H54 (cell line): Measurements from ENCODE around the gene CDCA4.

Experiments
- DNase-seq: peaks from one replicate; pipeline ENCODE4 v3.0.0; 2011; ENCODE audit warnings: low spot score, mixed read lengths; ENCODE audit not compliant: insufficient read length
- FAIRE-seq: peaks from 3 replicates; lab custom pipeline; 2011; peaks lifted over from hg19 to GRCh38; lab: Jason Lieb, UNC
- POLR2A ChIP-seq: IDR thresholded peaks from 2 replicates; pipeline ENCODE4 v1.6.1; 2011; ENCODE audit warnings: low read depth, mild to moderate bottlenecking, low read length

CDCA4 gene

DNA sequence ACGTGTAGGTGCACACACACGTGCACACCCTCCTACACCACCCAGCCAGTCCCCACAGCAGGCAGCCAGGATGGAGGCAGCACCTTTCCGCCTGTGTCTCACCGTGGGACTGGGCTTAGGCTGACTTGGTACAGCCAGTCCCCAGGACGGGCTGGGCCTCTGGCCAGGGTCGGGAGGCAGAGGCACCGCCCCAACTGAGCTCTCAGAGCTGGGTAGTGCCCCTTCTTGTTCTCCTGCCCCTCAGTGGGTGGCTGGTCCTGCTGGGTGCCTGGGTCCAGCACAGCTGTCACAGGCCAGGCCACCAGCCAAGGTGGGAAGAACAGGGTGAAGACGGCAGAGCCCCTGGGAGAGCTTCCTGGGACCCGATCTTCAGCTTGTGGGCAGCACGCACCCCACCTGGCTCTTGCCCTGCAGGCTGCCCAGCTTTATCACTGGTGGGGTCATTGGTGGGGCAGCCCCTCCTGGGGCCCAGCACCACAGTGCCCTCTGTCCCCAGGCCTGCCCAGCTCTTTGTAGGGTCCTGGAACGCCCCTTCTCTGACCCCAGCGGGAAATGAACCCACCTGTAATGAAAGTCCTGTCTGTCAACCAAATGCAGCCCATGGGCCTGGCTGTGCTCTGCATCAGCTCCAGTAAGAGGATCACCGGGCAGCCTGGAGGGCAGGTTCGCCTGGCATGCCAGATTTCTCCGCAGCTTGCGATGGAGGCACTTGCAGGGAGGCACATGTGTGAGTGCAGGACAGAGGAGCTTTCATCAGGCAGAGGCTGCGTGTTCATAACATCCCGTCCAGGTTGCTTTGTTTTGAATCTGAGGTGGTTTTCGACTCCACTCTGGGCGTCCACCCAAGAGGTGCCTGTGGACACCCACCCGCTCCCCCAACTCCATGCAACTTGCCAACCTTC lies 14.7 kb downstream of the CDCA4 start:
- FAIRE-seq (no peak), DNase-seq (no peak)
- TF ChIP-seq POLR2A = no peak

DNA sequence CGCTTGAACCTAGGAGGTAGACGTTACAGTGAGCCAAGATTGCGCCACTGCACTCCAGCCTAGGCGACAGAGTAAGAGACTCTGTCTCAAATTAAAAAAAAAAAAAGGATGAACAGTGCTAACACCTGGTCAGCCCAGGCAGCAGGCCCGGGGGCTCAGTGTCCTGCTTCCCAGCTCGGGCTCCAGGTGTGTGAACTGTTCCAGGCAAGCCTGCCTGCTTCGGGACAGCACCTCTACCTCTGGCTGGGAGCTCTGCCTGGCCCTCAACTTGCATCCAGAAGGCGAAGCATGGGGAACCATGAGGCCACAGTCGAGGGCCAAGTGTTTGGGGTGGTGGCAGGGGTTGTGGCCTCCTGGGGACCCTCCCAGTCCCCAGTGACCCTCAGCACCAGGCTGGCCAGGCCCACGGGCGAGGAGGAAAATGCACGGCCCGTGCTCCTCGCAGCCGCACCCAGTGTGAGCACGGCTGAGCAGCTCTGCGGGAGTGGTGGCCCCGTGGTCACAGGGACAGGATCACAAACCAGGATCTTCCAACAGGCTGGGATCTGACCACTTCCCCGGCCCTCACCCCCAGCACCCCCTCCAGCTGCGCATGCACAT lies 15.5 kb downstream of the CDCA4 start:
- TF ChIP-seq POLR2A = no peak
- FAIRE-seq (no peak), DNase-seq (no peak)

DNA sequence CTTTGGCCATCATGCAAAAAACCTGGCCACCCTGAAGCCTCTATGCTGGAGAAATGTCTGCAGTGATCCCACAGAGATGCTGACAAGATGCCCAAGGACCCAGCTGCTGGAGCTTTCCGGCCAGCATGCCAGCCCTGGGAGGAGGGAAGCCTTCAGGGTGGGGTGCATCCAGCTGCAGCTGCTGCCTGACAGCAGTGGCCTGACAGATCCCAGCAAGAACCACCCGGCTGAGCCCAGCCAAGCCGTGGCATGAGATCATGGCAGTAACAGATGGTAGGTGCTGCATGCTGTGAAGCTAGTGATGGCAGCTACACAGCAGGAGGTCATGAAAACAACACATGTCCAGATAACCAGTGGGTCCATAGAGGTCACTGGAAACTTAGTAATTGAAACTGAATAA lies 21.5 kb downstream of the CDCA4 start:
- FAIRE-seq (no peak), DNase-seq (no peak)
- no peak for TF ChIP-seq POLR2A

DNA sequence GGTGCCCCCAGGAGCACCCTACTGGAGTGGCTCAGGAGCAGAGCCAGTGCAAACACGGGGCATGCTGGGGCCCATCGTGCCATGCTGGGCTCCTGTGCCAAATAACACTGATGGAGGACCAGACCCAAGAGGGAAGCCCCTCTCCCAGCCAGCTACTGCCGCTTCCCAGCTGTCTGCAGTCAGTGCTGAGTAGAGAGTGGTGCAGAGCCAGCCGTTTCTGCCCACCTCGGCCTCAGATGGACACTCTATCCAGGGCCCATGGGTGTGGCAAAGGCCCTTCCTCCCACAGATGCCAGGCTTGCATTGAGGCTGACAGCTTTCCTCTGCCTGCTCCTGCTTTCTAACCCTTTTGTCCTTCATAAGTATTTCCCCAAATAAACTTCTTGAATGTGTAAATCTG lies 22.1 kb downstream of the CDCA4 start:
- no peak for TF ChIP-seq POLR2A
- FAIRE-seq (no peak), DNase-seq (no peak)

DNA sequence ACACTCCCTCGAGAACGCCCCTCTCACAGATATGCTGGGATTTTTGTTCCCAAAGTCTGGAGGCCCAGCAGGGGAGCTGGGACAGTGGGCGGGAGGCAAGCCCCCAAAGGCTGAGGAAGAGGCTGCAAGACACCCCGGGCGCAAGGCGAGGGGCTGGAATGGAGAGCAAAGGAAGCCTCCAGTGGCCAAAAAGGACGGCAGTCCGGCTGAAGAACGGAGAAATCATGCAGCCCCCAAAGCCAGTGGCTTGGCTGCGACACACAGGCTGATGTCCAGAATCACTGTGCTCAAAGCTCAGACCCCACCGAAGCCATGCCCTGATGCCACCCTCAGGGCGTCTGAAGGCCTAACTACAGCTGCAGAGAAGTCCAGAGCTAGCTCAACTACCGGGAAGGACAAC lies 24.4 kb downstream of the CDCA4 start:
- TF ChIP-seq POLR2A = no peak
- FAIRE-seq = no peak
- DNase-seq = no peak

DNA sequence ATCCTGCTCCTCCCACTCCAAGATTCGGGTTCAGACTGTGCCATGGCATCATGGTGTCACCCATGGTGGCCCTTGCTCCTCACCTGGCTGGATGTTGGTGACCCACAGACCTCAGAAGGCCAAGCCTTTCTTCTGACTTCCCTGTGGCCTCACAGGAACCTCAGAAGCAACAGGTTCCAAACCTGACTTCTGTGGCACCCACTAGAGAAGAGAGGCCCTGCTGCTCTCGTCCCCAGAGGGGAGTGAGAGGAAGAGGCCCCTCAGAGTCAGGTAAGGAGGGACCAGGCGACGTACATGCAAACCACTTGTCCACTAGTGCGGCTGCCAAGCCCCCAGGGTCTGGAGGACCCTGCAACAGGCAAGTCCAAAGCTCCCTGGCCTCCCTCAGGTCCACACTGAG lies 24.9 kb downstream of the CDCA4 start:
- DNase-seq = no peak
- TF ChIP-seq POLR2A = no peak
- FAIRE-seq = no peak

DNA sequence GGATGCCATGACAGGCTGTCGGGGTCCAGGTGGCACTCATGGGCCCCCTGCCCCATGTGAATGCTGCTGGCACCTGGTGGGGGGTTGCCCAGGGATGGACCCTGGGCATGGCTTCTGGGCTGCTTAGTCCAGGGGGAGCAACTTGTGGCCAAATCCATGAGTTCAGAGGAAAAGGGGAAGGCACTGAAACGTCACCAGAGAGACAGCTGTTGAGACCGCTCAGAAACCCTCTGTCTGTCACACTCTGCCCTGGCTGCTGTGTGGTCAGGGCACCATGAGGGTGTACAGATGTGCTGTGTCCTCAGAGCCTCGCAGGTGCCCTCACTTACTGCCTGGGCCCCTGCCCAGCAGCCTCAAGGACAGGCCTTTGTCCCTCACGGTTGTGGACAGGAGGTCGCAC lies 25.9 kb downstream of the CDCA4 start:
- FAIRE-seq = no peak
- TF ChIP-seq POLR2A = no peak
- no peak for DNase-seq

DNA sequence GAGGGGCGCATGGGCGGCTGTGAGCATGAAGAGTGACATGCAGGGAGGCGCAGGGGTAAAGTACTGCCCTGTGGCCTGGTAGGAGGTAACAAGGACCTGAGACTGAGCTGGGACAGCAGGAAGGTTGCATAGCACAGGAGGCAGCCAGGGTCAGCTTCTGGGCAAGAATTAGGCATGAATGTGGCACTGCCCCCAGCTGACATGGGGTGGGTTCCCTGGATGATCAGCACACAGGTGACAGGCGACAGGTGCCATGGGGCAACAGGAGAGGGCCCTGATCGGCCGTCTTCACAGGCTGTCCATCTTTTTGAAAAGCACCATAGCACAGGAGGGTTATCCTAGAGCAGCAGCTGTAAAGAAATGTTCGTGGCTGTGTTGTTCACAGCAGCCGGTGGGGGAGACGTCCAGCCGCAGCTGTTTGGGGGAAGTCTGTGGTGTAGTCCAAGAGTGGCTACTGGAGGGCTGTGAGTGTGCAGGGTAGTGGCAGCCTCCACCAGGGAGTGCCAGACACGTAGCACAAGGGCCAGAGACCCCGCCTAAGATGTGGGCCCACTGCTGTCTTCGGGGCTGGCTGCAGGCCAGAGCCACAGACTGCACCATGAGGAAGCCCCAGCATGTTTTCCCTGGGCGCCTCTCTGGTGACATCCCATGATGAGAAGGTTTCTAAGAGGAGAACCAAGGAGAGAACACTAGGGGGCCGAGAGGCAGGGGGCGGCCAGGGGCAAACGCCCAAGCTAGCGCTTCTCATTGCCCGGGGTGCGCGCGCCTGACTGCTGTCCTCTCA lies 26.9 kb downstream of the CDCA4 start:
- DNase-seq (no peak), FAIRE-seq (no peak)
- TF ChIP-seq POLR2A = no peak

DNA sequence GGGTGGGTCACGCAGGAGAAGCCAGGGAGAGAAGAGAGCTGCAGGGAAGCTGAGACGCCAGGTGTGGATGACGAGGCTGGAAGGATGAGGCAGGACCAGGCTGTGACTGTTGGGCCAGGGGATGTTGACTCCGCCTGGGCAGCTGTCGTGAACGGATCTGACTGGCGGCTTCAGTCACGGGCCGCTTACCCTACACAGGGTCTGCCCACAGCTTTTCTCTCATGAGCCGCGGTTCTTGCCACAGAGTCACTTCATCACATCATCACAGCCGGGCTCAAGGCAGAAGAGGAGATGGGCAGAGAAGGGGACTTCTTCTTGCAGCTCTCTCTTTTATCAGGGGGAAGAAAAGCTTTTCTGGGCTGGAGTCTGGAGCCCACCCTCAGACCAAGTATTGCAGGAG lies 27.6 kb downstream of the CDCA4 start:
- no peak for FAIRE-seq
- TF ChIP-seq POLR2A = no peak

DNA sequence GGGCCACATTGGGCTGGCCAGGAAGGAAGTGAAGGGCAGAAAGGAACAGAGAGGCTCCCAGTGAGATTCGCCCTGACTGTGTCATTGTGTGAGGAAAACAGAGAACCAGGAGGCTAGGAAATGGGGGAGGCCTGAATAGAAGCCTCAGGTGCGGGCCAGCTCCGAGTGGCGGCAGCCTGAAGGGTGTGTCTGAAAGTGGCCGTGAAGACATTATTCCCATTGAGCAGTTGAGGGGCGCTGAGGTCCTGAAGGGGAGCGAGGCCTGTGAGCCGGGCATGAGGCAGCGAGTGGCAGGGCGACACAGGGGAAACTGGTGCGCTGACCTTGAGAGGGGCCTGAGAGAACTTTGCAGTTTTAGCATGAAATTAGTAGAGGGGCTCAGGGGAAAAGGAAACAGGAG lies 28.4 kb downstream of the CDCA4 start:
- FAIRE-seq (no peak), DNase-seq (no peak)
- no peak for TF ChIP-seq POLR2A

More for the DNA sequence above, 27.6 kb downstream of the CDCA4 start:
- no peak for DNase-seq

DNA sequence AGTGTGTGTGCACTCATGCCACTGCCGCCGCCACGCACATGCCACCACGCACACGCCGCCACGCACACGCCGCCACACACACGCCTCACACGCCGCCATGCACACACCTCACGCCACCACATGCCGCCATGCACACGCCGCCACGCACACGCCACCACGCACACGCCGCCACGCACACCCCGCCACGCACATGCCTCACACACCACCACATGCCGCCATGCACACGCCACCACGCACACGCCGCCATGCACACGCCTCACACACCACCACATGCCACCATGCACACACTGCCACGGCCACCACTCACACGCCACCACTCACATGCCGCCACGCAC lies 29.0 kb downstream of the CDCA4 start:
- no peak for DNase-seq
- no peak for FAIRE-seq
- TF ChIP-seq POLR2A = no peak

DNA sequence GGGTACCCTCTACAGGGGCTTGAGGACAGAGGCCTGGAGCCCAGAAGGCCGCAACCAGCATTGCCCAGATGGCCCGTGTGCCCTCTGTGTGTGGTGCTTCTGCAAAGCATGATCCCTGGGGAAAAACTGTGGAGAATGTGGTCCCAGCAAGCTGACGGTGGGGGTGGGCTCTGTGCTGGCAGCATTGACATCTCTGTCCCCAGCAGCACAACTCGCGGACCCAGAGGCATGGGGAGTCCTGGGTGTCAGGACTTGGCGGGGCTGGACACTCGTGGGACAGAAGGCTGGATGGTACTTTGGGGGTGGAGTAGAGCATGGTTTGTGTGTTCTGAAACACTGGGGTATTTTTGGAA lies 31.0 kb downstream of the CDCA4 start:
- no peak for FAIRE-seq

DNA sequence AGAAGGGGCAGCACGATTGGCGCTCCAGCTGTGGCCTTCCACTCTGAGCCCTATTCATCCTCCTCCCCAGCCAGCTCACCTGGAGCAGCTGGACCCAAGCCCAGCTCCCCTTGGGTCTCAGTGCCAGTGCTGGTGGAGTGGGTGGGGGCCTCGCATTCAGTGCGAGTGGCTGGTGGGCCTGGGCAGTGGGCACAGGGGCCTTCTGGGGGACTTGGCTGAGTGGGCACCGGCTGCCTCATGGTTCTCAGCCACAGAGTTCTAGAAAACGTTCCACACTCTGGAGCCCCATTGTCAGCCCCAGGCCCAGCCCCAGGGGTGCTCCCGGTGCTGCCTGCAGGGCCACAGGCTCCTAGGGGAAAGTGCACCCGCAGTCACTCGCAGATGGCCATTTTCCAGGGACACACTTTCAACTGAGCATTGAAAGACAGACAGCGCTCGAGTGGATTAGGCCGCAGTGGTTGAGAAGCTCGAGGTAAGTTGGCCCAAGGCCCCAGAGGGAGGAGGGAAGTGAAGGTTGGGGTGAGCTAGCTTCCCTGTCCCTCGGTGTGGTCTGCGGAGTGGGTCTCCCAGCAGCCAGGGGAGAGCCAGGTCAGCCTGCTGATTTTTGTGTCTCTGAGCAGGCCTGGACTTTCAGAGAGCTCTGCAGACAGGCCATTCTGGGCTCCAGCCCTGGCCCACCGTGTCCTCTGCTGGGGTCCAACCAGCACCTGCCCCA lies 31.5 kb downstream of the CDCA4 start:
- FAIRE-seq = no peak
- DNase-seq = no peak
- TF ChIP-seq POLR2A = no peak

More for the DNA sequence above, 31.0 kb downstream of the CDCA4 start:
- TF ChIP-seq POLR2A = no peak
- DNase-seq = no peak
